NCI-H146 (cell line): ENCODE data around the gene CDH22.

Source experiments
- DNase-seq: peaks from one replicate; lab custom pipeline; 2025; lab: John Stamatoyannopoulos, UW

CDH22 gene

GRCh38 chr20:46299078-46299477 is 9.2 kb downstream of the CDH22 start:
- peak; percentile 61 for DNase-seq

GRCh38 chr20:46298374-46298773 is 9.9 kb downstream of the CDH22 start:
- no peak for DNase-seq

- peak; percentile 91 for DNase-seq
These were observed 11.6 kb downstream of the CDH22 start for GRCh38 chr20:46296526-46297250.

GRCh38 chr20:46293084-46293483 is 15.2 kb downstream of the CDH22 start:
- no peak for DNase-seq

DNA sequence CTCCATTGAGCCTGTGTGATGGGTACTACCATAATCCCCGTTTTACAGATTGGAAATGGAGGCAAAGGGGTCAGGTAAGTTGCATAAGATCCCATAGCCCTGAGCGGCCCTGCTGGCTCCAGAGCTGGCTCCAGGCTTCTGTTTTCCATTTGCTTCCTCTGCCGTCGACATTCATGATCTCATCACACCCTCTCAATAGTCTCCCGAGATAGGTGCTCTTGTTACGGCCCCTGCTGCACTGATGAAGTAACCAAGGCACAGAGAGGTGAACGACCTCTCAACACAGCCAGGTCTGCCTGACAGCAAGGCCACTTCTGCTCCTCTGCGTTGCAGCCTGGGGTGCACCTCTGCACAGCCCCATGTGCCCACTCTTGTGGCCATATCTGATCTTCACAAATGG is 16.9 kb downstream of the CDH22 start:
- DNase-seq = no peak

- DNase-seq = peak; percentile 87
These were observed 18.9 kb downstream of the CDH22 start for GRCh38 chr20:46289432-46289831.

GRCh38 chr20:46286977-46287376 is 21.3 kb downstream of the CDH22 start:
- DNase-seq = no peak

- DNase-seq = no peak
These were observed 21.9 kb downstream of the CDH22 start for GRCh38 chr20:46286382-46286781.

DNA sequence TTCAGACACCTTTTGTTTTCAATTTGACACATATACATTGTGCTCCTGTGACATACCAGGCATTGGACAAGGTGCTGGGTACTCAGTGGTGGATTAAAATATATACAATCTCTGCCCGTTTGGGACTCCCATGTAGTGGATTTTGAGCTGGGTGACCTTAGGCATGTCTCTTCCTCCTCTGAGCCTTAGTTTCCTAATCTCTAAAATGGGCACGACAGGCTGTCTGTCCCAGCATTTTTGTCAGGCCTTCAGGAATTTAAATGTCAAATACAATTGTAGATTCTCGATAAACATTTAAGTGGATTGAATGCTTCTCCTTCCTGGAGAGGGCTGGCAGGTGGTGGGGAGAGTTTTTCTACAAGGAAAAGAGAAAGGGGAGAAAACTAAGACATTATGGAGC is 22.6 kb downstream of the CDH22 start:
- DNase-seq = no peak

- no peak for DNase-seq
These were observed 23.2 kb downstream of the CDH22 start for GRCh38 chr20:46285072-46285471.

DNA sequence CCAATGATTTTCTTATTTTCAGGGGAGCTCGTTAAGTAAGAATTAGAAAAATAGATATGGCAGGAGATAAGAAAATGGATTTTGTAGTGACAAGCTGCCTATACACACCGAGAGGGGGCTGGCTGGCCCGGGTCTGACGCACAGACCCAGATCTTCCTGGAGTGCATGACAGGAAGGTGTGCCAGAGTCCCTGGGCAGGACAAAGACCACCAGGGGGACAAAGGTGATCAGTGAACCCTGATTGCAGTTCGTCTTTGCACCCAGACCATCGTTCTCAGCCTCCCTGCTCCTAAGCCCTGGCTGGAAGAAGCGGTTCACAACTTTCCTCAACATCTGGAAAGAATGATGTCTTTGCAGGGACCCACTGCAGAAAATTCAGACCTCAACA is 24.3 kb downstream of the CDH22 start:
- no peak for DNase-seq

GRCh38 chr20:46283426-46284039 is 24.8 kb downstream of the CDH22 start:
- no peak for DNase-seq

GRCh38 chr20:46282669-46283068 is 25.6 kb downstream of the CDH22 start:
- peak; percentile 22 for DNase-seq

GRCh38 chr20:46279103-46279502 is 29.2 kb downstream of the CDH22 start:
- DNase-seq = peak; percentile 15

- DNase-seq = no peak
These were observed 30.7 kb downstream of the CDH22 start for GRCh38 chr20:46277602-46278001.

GRCh38 chr20:46276531-46276930 is 31.8 kb downstream of the CDH22 start:
- DNase-seq = no peak

- no peak for DNase-seq
These were observed 33.2 kb downstream of the CDH22 start for GRCh38 chr20:46275091-46275490.

DNA sequence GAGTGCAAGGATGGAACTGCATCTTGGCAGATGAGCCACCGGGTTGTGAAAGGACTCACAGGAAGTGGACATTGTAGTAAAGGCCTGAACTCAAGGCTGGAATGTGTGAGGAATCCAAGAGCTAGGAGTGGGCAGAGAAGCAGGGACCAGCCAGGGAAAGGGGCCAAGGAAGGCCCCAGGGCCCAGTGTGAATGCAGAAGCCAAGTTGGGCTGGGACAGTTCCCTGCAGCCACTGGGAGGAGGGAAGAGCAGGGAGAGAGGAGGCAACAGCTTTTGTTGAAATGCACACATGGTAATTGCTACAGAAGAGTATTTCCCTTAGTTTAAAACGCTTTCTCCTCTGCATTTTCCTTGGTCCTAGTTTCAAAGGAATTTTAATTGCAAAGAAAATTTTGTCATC is 34.6 kb downstream of the CDH22 start:
- DNase-seq = no peak

DNA sequence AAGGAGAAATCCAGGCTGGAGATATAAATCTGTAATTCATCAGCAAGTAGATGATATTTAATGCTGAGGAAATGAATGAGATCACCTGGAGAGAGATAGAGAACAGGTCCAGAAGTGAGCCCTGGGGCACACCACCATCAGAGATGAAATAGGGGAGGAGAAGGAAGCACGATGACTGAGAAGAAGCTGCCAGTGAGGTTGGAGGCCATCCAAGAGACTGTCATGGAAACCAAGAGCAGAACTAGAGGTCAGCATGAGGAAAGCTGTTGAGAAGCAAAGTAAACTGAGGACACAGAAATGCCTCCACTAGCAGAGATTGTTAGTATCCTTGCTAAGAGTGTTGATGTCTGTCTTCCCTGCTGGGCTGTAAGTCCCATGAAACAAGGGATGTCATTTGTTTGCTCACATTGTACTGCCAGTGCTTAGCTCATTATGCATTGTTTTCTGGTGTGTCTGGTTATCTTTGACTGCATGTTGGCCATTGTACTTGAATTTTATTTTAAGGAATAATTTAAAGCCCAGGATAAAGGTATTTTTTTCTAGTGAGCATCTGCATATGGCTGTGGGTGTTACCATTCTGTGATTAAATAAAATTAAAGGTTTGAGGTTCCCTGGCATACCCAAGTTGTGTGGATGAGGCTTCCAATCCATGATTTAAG is 35.8 kb downstream of the CDH22 start:
- DNase-seq = no peak

GRCh38 chr20:46270977-46271744 is 37.1 kb downstream of the CDH22 start:
- peak; percentile 81 for DNase-seq

GRCh38 chr20:46269372-46269771 is 38.9 kb downstream of the CDH22 start:
- no peak for DNase-seq

- no peak for DNase-seq
These were observed 39.6 kb downstream of the CDH22 start for GRCh38 chr20:46268662-46269061.
